Neuronal stem cell (in vitro differentiated cells): ENCODE results near the gene CRACR2B.

Experiments
- DNase-seq: peaks from one replicate; pipeline ENCODE4 v3.0.0-alpha.2; 2013; ENCODE audit warnings: low spot score
- H2AFZ ChIP-seq: one replicate; pipeline ENCODE4 v1.6.1; 2013; ENCODE audit warnings: mild to moderate bottlenecking, low read length, inconsistent platforms
- H2AK5ac ChIP-seq: 2 replicates; pipeline ENCODE4 v1.6.1; 2013; ENCODE audit warnings: low read depth, mild to moderate bottlenecking, inconsistent platforms, low read length, moderate library complexity, mixed read lengths
- H2BK120ac ChIP-seq: 2 replicates; pipeline ENCODE4 v1.6.1; 2013; ENCODE audit warnings: low read depth, mild to moderate bottlenecking, inconsistent platforms, low read length, moderate library complexity, mixed read lengths
- H2BK12ac ChIP-seq: one replicate; pipeline ENCODE4 v1.6.1; 2013; ENCODE audit warnings: low read length, inconsistent platforms
- H2BK15ac ChIP-seq: 2 replicates; pipeline ENCODE4 v1.6.1; 2013; ENCODE audit warnings: mild to moderate bottlenecking, low read length, inconsistent platforms, mixed read lengths
- H2BK5ac ChIP-seq: one replicate; pipeline ENCODE4 v1.6.1; 2013; ENCODE audit warnings: inconsistent platforms, mild to moderate bottlenecking, low read length, moderate library complexity
- H3K14ac ChIP-seq: one replicate; pipeline ENCODE4 v1.6.1; 2013; ENCODE audit warnings: low read length, inconsistent platforms
- H3K18ac ChIP-seq: 2 replicates; pipeline ENCODE4 v1.6.1; 2013; ENCODE audit warnings: low read length, inconsistent platforms
- H3K23ac ChIP-seq: 2 replicates; pipeline ENCODE4 v1.6.1; 2013; ENCODE audit warnings: low read depth, mild to moderate bottlenecking, mixed read lengths, low read length, inconsistent platforms; ENCODE audit not compliant: poor library complexity
- H3K27ac ChIP-seq: replicated peaks from 3 replicates; pipeline ENCODE4 v1.5.1; 2013; ENCODE audit warnings: low read length, inconsistent platforms
- H3K27me3 ChIP-seq, 3 experiments: 2 replicates each; pipeline ENCODE4 v1.6.1; 2013; ENCODE audit warnings: low read length in 3 of 3, mild to moderate bottlenecking in 2 of 3, inconsistent platforms in 1 of 3, low read depth in 1 of 3, mixed read lengths in 1 of 3, moderate library complexity in 1 of 3; ENCODE audit not compliant: control insufficient read depth in 3 of 3, insufficient read depth in 3 of 3
- H3K36me3 ChIP-seq, 2 donors: replicated peaks in 1 of 2; 2 replicates each; pipeline ENCODE4 v1.6.1; 2013; ENCODE audit warnings: low read length in 2 of 2; ENCODE audit not compliant: control insufficient read depth in 2 of 2, insufficient read depth in 2 of 2
- H3K4ac ChIP-seq: 2 replicates; pipeline ENCODE4 v1.6.1; 2013; ENCODE audit warnings: inconsistent platforms, mild to moderate bottlenecking, low read length, moderate library complexity
- H3K4me1 ChIP-seq, 2 donors: 1 replicate in 1 of 2; 2 replicates in 1 of 2; pipeline ENCODE4 v1.6.1; 2013; ENCODE audit warnings: low read length in 2 of 2, low read depth in 1 of 2; ENCODE audit not compliant: control insufficient read depth in 2 of 2, insufficient read depth in 1 of 2
- H3K4me2 ChIP-seq: one replicate; pipeline ENCODE4 v1.6.1; 2013; ENCODE audit warnings: mild to moderate bottlenecking, low read length, inconsistent platforms; ENCODE audit not compliant: insufficient read depth, poor library complexity, severe bottlenecking
- H3K4me3 ChIP-seq, 2 donors: 2 replicates each; pipeline ENCODE4 v1.5.1; 2013; ENCODE audit warnings: low read length in 2 of 2, mild to moderate bottlenecking in 2 of 2, inconsistent platforms in 1 of 2, moderate library complexity in 1 of 2
- H3K79me1 ChIP-seq: one replicate; pipeline ENCODE4 v1.6.1; 2013; ENCODE audit warnings: low read depth, mild to moderate bottlenecking, inconsistent platforms, low read length, moderate library complexity
- H3K9ac ChIP-seq: one replicate; pipeline ENCODE4 v1.6.1; 2013; ENCODE audit warnings: mild to moderate bottlenecking, low read depth, low read length, inconsistent platforms; ENCODE audit not compliant: poor library complexity
- H3K9me3 ChIP-seq, 2 donors: replicated peaks in 1 of 2; 2 replicates each; pipeline versions ENCODE3 to v1.6.1; 2013; ENCODE audit warnings: low read length in 2 of 2, mild to moderate bottlenecking in 2 of 2, inconsistent platforms in 1 of 2, low read depth in 1 of 2, mixed read lengths in 1 of 2, moderate library complexity in 1 of 2; ENCODE audit not compliant: control insufficient read depth in 2 of 2, insufficient read depth in 1 of 2
- H4K8ac ChIP-seq: one replicate; pipeline ENCODE4 v1.6.1; 2013; ENCODE audit warnings: low read depth, mild to moderate bottlenecking, inconsistent platforms, low read length, moderate library complexity
- H4K91ac ChIP-seq: one replicate; pipeline ENCODE4 v1.6.1; 2013; ENCODE audit warnings: low read length, low read depth, mild to moderate bottlenecking, inconsistent platforms; ENCODE audit not compliant: poor library complexity
- WGBS, 2 donors: extraction: QIAGEN DNeasy Blood & Tissue Kit; methylation state at CpG; one replicate each; pipeline ENCODE4 v1.1.7; 2013; ENCODE audit warnings: missing lambda C conversion rate in 2 of 2, mixed read lengths in 1 of 2; ENCODE audit not compliant: insufficient read length in 2 of 2, insufficient replicate concordance in 1 of 2; ENCODE audit errors: extremely low coverage in 2 of 2; 5-methylcytosine and 5-hydroxymethylcytosine counted together

Gene CRACR2B

DNA sequence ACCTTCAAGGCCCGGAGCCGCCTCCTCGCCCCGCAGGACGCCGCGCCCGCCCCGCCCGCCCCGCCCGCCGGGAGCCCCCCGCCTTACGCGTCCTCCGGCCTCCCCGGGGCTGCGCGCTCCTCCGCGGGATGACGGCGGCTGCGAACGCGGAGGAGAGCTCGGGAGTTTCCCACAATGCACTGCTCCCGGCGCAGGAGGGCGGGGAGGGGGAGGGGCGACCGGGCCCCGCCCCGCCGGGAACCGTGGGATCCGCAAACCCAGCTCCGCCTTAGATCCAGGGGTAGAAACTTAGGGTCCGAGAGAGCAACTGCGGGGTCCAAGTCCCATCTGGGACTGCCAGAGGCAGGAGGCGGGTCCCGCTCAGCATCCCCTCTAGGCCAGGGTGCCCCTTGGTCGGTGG, 37.8 kb upstream of the CRACR2B start, which contains the start of gene CEND1:
TSS of gene CEND1 (minus strand) at position 148 of the 400 bp plus-strand sequence. CDS start 1,514 bp downstream, outside the sequence.
- H3K36me3 ChIP-seq = peaks cover 19 to 40% of the 10 kb centered on the region in 2 donors
- H2BK5ac ChIP-seq = peak within 1 kb of the TSS; percentile 53
- peak within 1 kb of the TSS in 1 of 2 donors; percentile 72 for H3K4me3 ChIP-seq
- H4K91ac ChIP-seq = no peak within 1 kb of the TSS
- H2AFZ ChIP-seq = no peak within 1 kb of the TSS
- H3K79me1 ChIP-seq = peaks cover 12% of the 10 kb centered on the region
- peak within 1 kb of the TSS; percentile 67 for H2BK15ac ChIP-seq
- peak within 1 kb of the TSS; percentile 75 for H3K14ac ChIP-seq
- H4K8ac ChIP-seq = peak within 1 kb of the TSS; percentile 17
- no peaks in the 10 kb centered on the region for H3K9me3 ChIP-seq
- peak within 1 kb of the TSS; percentile 60 for H3K9ac ChIP-seq
- peak within 1 kb of the TSS; percentile 87 for H3K18ac ChIP-seq
- peak within 1 kb of the TSS; percentile 56 for H3K4me2 ChIP-seq
- WGBS, 2 donors = no CpG with 5 or more reads among the region's 44 CpGs
- H2AK5ac ChIP-seq = peak within 1 kb of the TSS; percentile 63
- peak within 1 kb of the TSS; percentile 25 for H3K23ac ChIP-seq
- H2BK12ac ChIP-seq = no peak within 1 kb of the TSS
- H3K27me3 ChIP-seq = no peaks in the 10 kb centered on the region
- peak; percentile 51 for DNase-seq
- H3K4ac ChIP-seq = no peak within 1 kb of the TSS
- no peak within 1 kb of the TSS for H2BK120ac ChIP-seq
- peak within 1 kb of the TSS; percentile 58 for H3K27ac ChIP-seq
- H3K4me1 ChIP-seq = peaks cover 8 to 11% of the 10 kb centered on the region in 2 donors

DNA sequence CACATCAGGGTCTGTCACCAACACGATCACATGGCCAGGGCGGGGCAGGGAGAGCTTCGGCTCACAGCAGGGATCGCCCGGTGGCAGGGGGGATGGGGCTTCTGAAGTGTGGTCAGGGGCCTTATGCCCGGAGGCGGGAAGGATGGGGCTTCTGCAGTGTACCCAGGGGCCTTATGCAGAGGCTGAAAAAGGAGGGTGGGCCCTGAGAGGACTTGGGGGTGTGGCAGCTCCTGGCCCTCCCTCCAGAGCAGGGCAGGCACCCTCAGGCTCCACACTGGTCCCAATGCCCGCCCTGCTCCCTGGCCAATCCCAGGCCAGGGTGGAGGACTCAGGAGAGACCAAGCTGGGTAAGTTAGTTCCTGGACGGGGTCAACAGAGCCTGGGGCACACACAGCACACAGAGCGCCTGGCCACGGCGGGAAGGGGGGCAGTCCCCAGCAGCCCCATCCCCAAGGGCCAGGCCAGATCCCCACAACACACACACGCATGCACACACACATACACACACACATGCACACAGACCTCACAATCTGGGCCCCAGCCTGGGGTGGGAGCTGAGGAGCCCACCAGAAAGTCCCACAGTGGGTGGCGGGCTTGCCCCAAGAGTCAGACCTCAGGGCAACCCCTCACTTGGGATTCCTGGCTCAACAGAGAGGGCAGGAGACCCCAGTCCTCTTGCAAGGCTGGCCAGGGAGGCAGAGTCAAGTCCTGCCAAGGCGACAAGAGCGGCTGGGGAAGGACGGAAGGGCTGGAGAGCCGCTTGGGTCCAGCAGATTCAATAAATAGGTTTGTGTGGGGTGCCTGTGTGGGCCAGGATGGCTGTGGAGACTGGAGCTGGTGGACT, 36.8 kb upstream of the CRACR2B start:
- Histone ChIP-seq H3K36me3 (peaks cover 19 to 40% of the 10 kb centered on the region in 2 donors), H3K18ac (peak overlapping the region; percentile 66), H4K91ac (no peak overlapping the region), H3K4me3 (no peak overlapping the region), H2BK120ac (no peak overlapping the region), H2BK5ac (peak overlapping the region; percentile 53), H3K9ac (peak overlapping the region; percentile 60), H3K4ac (no peak overlapping the region), H3K27ac (peak overlapping the region; percentile 58), H2BK12ac (peak overlapping the region; percentile 58), H2BK15ac (peak overlapping the region; percentile 67), H3K9me3 (no peaks in the 10 kb centered on the region), H4K8ac (peak overlapping the region; percentile 17), H3K4me1 (peaks cover 9 to 15% of the 10 kb centered on the region in 2 donors), H3K4me2 (peak overlapping the region; percentile 40), H2AK5ac (peak overlapping the region; percentile 63), H3K23ac (no peak overlapping the region), H3K14ac (no peak overlapping the region), H2AFZ (no peak overlapping the region), H3K27me3 (no peaks in the 10 kb centered on the region), H3K79me1 (peaks cover 16% of the 10 kb centered on the region)
- DNase-seq = no peak
- no CpG with 5 or more reads among the region's 18 CpGs for WGBS, 2 donors

DNA sequence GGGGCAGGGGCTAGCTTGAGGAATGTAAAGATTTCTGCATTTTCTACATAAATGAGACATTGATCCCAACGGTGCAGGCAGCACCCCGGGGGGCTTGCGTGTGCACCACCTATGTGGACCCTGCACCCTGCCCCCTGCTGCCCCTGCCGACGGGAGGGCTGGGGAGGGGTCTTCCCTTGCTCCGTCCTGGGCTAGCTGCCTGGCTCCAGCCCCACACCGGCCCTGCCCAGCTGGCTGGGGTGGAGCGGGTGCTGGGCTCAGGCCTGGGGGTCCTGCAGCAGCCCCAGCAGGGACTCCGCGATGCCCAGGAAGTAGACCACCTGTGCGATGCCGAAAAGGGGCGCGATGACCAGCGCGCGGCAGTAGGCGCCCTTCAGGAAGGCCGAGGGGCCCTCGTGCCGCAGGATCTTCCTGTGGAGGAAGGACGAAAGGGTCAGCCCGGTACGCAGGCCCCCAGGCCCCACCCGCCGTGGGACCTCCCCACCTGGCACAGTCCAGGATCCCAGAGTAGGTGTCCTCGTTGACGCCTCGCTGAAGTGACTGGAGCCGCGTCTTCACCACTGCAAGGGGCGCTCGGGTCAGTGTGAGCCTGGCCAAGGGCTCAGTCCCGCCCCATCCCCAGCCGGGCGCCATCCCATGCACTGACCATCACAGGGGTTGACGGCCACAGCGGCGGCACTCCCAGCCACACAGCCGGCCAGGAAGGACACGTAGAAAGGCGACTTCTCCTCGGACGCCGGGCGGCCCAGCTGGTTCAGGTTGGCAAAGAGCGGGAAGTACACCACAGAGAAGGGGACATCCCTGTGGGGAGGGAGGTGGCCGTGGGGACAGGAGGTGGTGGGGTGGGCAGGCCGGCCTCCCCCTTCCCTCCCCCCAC, 35.8 kb upstream of the CRACR2B start:
- H3K27me3 ChIP-seq = no peaks in the 10 kb centered on the region
- H4K91ac ChIP-seq = no peak overlapping the region
- no peak overlapping the region for H2BK15ac ChIP-seq
- no peak overlapping the region for H3K9ac ChIP-seq
- no peak overlapping the region for H3K4me3 ChIP-seq
- H2BK120ac ChIP-seq = no peak overlapping the region
- no peak overlapping the region for H3K4ac ChIP-seq
- H3K14ac ChIP-seq = no peak overlapping the region
- H3K18ac ChIP-seq = no peak overlapping the region
- no peak overlapping the region for H2AK5ac ChIP-seq
- WGBS, 2 donors = no CpG with 5 or more reads among the region's 49 CpGs
- no peak overlapping the region for H3K27ac ChIP-seq
- H3K4me2 ChIP-seq = no peak overlapping the region
- H2BK5ac ChIP-seq = no peak overlapping the region
- peaks cover 19 to 40% of the 10 kb centered on the region in 2 donors for H3K36me3 ChIP-seq
- no peak for DNase-seq
- H3K9me3 ChIP-seq = no peaks in the 10 kb centered on the region
- H3K4me1 ChIP-seq = peaks cover 16 to 25% of the 10 kb centered on the region in 2 donors
- no peak overlapping the region for H3K23ac ChIP-seq
- H2AFZ ChIP-seq = no peak overlapping the region
- no peak overlapping the region for H2BK12ac ChIP-seq
- H3K79me1 ChIP-seq = peaks cover 21% of the 10 kb centered on the region
- no peak overlapping the region for H4K8ac ChIP-seq

DNA sequence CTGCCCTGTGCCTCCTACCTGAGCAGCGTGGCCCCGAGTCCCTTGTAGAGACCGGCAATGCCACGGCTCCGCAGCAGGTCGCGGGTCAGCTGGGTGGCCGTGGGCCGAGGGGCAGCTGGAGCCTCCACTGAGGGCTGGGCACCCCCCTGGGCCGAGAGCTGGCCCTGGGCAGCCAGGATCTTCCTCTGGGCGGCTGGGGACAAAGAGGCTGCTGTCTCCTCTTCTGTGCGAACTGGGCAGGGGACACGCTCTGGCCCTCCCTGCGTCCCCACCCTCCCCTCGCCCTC, 35.2 kb upstream of the CRACR2B start:
- Histone ChIP-seq H2BK5ac (no peak overlapping the region), H2BK120ac (no peak overlapping the region), H3K14ac (no peak overlapping the region), H4K8ac (no peak overlapping the region), H3K9ac (no peak overlapping the region), H3K27me3 (no peaks in the 10 kb centered on the region), H3K4me3 (no peak overlapping the region), H3K4me2 (no peak overlapping the region), H2BK15ac (no peak overlapping the region), H3K36me3 (peaks cover 19 to 40% of the 10 kb centered on the region in 2 donors), H2BK12ac (no peak overlapping the region), H3K79me1 (peaks cover 21% of the 10 kb centered on the region), H3K27ac (no peak overlapping the region), H3K18ac (no peak overlapping the region), H2AK5ac (no peak overlapping the region), H3K9me3 (no peaks in the 10 kb centered on the region), H3K4me1 (peaks cover 18 to 27% of the 10 kb centered on the region in 2 donors), H2AFZ (no peak overlapping the region), H3K4ac (no peak overlapping the region), H3K23ac (no peak overlapping the region), H4K91ac (no peak overlapping the region)
- no peak for DNase-seq
- no CpG with 5 or more reads among the region's 15 CpGs for WGBS, 2 donors
